GM21619 (cell line): ENCODE results near the gene CNTNAP2.

Experiments used
- ATAC-seq: cut with Tn5 transposase; IDR thresholded peaks from one replicate; pipeline ENCODE4 v1.9.1; 2021; ENCODE audit not compliant: unreplicated experiment

The CNTNAP2 gene

GRCh38 chr7:146554556-146554955 lies 438.0 kb downstream of the CNTNAP2 start:
- no peak for ATAC-seq

GRCh38 chr7:146557971-146558469 lies 441.4 kb downstream of the CNTNAP2 start:
- no peak for ATAC-seq

- ATAC-seq: no peak
Measured at GRCh38 chr7:146565872-146566271, 449.3 kb downstream of the CNTNAP2 start.

DNA sequence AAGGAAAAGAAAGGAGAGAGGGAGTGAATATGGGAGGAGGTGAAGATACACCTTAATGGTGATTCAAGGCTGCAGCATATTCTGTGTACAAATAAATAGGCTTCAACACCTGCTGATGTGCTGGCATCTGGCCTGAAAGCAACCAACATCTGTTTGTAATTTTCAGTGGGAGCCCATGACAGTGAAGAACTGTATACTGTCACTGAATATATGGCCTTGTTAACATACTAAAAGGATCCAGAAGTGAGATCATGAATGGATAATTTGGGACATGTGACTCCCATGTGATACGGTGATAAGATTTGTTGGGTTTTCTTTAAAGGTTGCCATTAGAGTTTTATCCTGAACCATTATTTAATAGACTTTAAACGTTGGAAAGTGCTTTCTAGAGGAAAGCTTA lies 459.3 kb downstream of the CNTNAP2 start:
- no peak for ATAC-seq

- ATAC-seq: no peak
Measured at GRCh38 chr7:146591976-146592375, 475.4 kb downstream of the CNTNAP2 start.

DNA sequence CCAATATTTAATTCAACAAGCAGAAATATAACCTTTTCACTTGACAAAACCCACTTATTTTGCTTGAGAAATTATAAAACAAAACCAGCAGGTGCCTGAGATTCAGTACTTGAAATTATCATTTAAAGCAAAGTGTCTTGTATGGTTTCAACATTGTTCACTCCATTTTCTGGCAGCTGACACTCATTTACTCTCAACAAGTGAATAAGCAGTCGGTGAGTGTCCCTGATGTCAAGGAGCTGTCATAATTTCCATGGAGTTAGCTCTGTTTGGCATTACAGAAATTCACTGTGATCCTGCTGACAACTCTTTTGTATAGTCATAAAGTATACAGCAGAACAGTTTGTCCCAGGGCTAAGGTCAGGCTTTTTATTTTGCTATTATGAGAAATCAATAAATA lies 490.0 kb downstream of the CNTNAP2 start:
- no peak for ATAC-seq

- no peak for ATAC-seq
Measured at GRCh38 chr7:146619641-146620040, 503.0 kb downstream of the CNTNAP2 start.

- ATAC-seq: no peak
Measured at GRCh38 chr7:146626912-146627311, 510.3 kb downstream of the CNTNAP2 start.

- ATAC-seq: no peak
Measured at GRCh38 chr7:146635205-146636032, 518.8 kb downstream of the CNTNAP2 start.

GRCh38 chr7:146636033-146636356 lies 519.4 kb downstream of the CNTNAP2 start:
- ATAC-seq: no peak

GRCh38 chr7:146636581-146636980 lies 520.0 kb downstream of the CNTNAP2 start:
- ATAC-seq: no peak

GRCh38 chr7:146639291-146639690 lies 522.7 kb downstream of the CNTNAP2 start:
- no peak for ATAC-seq

- ATAC-seq: no peak
Measured at GRCh38 chr7:146641491-146641890, 524.9 kb downstream of the CNTNAP2 start.

- no peak for ATAC-seq
Measured at GRCh38 chr7:146645383-146645976, 528.9 kb downstream of the CNTNAP2 start.

GRCh38 chr7:146647445-146647844 lies 530.8 kb downstream of the CNTNAP2 start:
- ATAC-seq: no peak

GRCh38 chr7:146652176-146652575 lies 535.6 kb downstream of the CNTNAP2 start:
- ATAC-seq: no peak

- ATAC-seq: no peak
Measured at GRCh38 chr7:146654048-146654447, 537.4 kb downstream of the CNTNAP2 start.

GRCh38 chr7:146655928-146656797 lies 539.6 kb downstream of the CNTNAP2 start:
- no peak for ATAC-seq

- ATAC-seq: no peak
Measured at GRCh38 chr7:146656988-146657387, 540.4 kb downstream of the CNTNAP2 start.

DNA sequence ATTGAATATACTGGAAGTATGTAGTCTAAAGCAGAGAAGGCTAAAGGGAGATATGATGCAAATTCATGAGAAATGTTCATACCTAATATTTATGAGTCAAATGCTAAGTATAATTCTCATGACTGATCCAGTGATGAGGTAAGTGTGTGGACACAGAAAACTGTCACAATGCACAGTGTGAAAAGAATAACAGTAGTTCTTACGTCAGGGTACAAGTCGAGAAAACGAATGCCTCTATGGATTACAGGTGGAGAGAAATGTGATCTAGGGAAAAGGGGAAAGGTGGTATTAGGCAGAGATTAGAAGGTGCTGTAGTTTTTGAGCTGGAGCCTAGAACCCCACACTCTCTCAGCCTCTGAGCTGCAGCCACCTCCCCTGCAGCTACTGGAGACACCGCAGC lies 542.0 kb downstream of the CNTNAP2 start:
- no peak for ATAC-seq

GRCh38 chr7:146659732-146660131 lies 543.1 kb downstream of the CNTNAP2 start:
- no peak for ATAC-seq

DNA sequence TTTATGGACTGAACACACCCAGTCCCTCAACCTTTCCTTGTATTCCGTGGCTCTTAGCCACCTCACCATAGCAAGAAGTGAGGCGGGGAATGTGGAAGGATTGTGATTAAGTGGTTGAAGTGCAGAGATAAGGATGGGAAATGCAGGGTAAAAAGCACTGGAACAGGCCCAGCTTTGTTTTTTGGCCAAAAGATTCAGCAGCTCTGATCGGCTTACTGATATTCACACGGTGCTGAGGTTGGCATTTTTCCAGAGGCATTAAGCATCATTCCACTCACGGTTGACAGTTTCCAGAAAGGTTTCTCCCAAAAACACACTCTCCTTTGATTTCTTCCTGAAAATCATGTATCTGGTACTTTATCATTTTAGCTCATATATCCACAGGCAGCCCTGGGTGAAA lies 544.2 kb downstream of the CNTNAP2 start:
- ATAC-seq: no peak
